Activated naive CD8-positive, alpha-beta T cell treated with anti-CD3 and anti-CD28 coated beads, Interleukin-2, amount 10 ng/mL, durations not matched to agents 7 days and 5 days (primary cell): ENCODE measurements around the gene SLIT3. TPM values are rescaled to one million over a fixed set of nuclear protein-coding genes. Genes with fewer than 3 reads are reported as not detected.

Experiments
- ATAC-seq: fragments of 150-1000 bp; cut with Tn5 transposase; one replicate; pipeline ENCODE4 v1.10.0; 2021; ENCODE audit warnings: low read depth, moderate library complexity
- POLR2A ChIA-PET: fragments of 350-600 bp; sonication (Branson Sonifier 250); formaldehyde crosslinking; loops from one replicate; lab custom pipeline; 2021; ENCODE audit warnings: antibody characterized with exemption; lab: Charles Lee
- DNase-seq: peaks from one replicate; pipeline ENCODE4 v3.0.0; 2021
- H3K27ac Mint-ChIP-seq: one replicate; pipeline ENCODE4 v1.8.0; 2022; ENCODE audit warnings: mild to moderate bottlenecking, mixed read lengths
- H3K27me3 Mint-ChIP-seq: one replicate; pipeline ENCODE4 v1.8.0; 2022; ENCODE audit warnings: mild to moderate bottlenecking, moderate library complexity, mixed read lengths
- H3K36me3 Mint-ChIP-seq: one replicate; pipeline ENCODE4 v1.8.0; 2021; ENCODE audit warnings: mild to moderate bottlenecking, mixed read lengths
- H3K4me1 Mint-ChIP-seq: one replicate; pipeline ENCODE4 v1.8.0; 2021; ENCODE audit warnings: mixed read lengths
- H3K4me3 Mint-ChIP-seq: one replicate; pipeline ENCODE4 v1.8.0; 2022; ENCODE audit warnings: mild to moderate bottlenecking, moderate library complexity, mixed read lengths
- H3K9me3 Mint-ChIP-seq: one replicate; pipeline ENCODE4 v1.8.0; 2021; ENCODE audit warnings: mixed read lengths
- total RNA-seq, 2 experiments: library from RNA; stranded (reverse); gene quantifications; one replicate each; pipeline ENCODE4 v1.2.3, GENCODE V29; 2021

The SLIT3 gene
- total RNA-seq, 2 experiments from 2014 or later, result not detected

- Mint-ChIP-seq H3K36me3 (no peaks in the 10 kb centered on the region), H3K27me3 (peaks cover 53% of the 10 kb centered on the region), H3K27ac (no peak overlapping the region), H3K9me3 (no peaks in the 10 kb centered on the region), H3K4me1 (no peaks in the 10 kb centered on the region), H3K4me3 (no peak overlapping the region)
- ATAC-seq (no peak), DNase-seq (no peak)
- POLR2A ChIA-PET, result no interaction called here
Measured at GRCh38 chr5:168916852-168917251, 384.1 kb downstream of the SLIT3 start.

DNA sequence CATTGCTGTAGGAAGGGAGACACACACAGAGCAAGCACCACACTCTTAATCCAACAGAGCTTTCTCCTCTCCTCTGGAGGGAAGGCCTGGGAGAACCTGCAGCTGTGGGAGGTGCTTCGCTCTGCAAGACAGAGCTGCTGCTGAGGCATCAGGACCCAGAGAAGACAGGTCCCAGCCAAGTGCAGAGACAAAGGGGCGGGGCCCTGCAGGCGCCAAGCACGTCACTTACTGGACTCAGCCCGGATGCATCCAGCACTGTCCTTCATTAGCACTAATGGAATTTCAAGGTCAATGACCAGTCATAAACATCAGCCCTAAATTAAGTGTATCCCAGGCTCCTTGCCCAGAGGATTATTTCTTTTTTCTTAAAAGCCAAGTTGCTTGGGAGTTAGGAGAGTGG is 384.7 kb downstream of the SLIT3 start:
- Mint-ChIP-seq H3K27ac (no peak overlapping the region), H3K9me3 (no peaks in the 10 kb centered on the region), H3K27me3 (peaks cover 49% of the 10 kb centered on the region), H3K4me1 (no peaks in the 10 kb centered on the region), H3K36me3 (no peaks in the 10 kb centered on the region), H3K4me3 (no peak overlapping the region)
- no peak for DNase-seq
- POLR2A ChIA-PET, result no interaction called here
- no peak for ATAC-seq

DNA sequence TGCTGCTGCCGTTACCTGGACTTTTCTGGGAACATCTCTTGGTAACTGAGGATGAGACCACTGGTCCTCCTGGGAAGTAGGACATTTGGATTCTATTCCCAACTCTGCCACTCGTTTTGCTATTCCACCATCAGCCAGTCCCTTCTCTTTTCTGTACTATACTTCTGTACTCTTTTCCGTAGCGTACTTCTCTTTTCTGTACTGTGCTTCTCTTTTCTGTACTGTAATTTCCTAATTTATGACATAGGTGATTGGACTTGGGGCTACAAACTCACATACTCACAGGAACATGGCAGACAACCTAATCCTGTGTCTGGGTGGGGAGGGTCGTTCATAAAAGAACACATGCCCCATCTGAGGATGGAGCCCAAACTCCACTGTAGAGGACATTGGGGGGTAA is 386.4 kb downstream of the SLIT3 start:
- no peaks in the 10 kb centered on the region for H3K36me3 Mint-ChIP-seq
- no peak overlapping the region for H3K4me3 Mint-ChIP-seq
- H3K27me3 Mint-ChIP-seq, result peaks cover 32% of the 10 kb centered on the region
- H3K9me3 Mint-ChIP-seq, result no peaks in the 10 kb centered on the region
- H3K27ac Mint-ChIP-seq, result no peak overlapping the region
- DNase-seq (no peak), ATAC-seq (no peak)
- no peaks in the 10 kb centered on the region for H3K4me1 Mint-ChIP-seq
- POLR2A ChIA-PET, result no interaction called here

GRCh38 chr5:168910874-168911273 is 390.1 kb downstream of the SLIT3 start:
- POLR2A ChIA-PET, result no interaction called here
- H3K36me3 Mint-ChIP-seq, result no peaks in the 10 kb centered on the region
- DNase-seq (no peak), ATAC-seq (no peak)
- no peak overlapping the region for H3K27ac Mint-ChIP-seq
- peaks cover 19% of the 10 kb centered on the region for H3K27me3 Mint-ChIP-seq
- H3K4me3 Mint-ChIP-seq, result no peak overlapping the region
- no peaks in the 10 kb centered on the region for H3K9me3 Mint-ChIP-seq
- H3K4me1 Mint-ChIP-seq, result no peaks in the 10 kb centered on the region

DNA sequence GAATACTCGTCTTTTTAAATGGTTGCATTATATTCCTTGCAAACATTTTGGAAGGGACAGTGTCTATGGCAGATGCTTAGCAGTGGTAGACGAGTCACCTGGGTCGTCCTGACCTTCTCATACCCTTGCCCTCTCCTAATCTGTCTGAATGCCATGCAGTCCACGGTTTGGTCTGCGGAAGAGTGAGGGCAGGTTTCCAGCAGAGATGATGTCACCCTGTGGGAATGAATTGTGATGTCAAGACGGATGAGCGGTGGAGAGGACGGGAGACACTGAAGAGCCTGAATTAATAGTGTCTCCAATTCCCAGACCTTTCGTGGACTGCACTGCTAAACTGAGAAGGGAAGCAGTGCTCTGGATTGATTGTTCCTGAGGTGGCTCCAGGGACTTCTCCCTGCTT is 392.7 kb downstream of the SLIT3 start:
- H3K4me1 Mint-ChIP-seq, result no peaks in the 10 kb centered on the region
- POLR2A ChIA-PET, result no interaction called here
- no peaks in the 10 kb centered on the region for H3K9me3 Mint-ChIP-seq

DNA sequence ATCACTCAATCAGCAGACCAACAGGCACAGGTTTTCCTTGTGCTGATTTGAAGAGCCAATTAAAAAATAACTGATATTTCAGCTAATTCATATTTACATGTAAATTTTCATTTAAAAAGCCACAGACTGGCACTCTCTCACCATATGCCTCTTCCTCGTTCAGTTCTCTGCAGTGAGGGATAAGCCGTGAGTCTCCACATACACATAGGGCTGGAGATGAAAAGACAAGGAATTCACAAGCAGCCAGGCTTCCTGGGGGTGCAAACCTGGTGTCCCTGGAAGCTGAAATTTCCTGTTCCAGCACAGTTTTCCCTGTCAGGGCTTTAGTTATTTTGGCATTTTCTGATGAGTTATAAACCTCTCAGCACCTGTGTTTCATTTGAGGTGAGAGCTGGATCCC is 397.9 kb downstream of the SLIT3 start:
- DNase-seq (no peak), ATAC-seq (no peak)
- H3K27me3 Mint-ChIP-seq, result peaks cover 7% of the 10 kb centered on the region
- peaks cover 4% of the 10 kb centered on the region for H3K4me1 Mint-ChIP-seq
- POLR2A ChIA-PET, result no interaction called here
- no peaks in the 10 kb centered on the region for H3K9me3 Mint-ChIP-seq
- H3K27ac Mint-ChIP-seq, result no peak overlapping the region
- no peak overlapping the region for H3K4me3 Mint-ChIP-seq
- H3K36me3 Mint-ChIP-seq, result no peaks in the 10 kb centered on the region

More for the DNA sequence above, 392.7 kb downstream of the SLIT3 start:
- ATAC-seq (no peak), DNase-seq (no peak)
- Mint-ChIP-seq H3K27me3 (peaks cover 13% of the 10 kb centered on the region), H3K4me3 (no peak overlapping the region), H3K36me3 (no peaks in the 10 kb centered on the region), H3K27ac (no peak overlapping the region)

DNA sequence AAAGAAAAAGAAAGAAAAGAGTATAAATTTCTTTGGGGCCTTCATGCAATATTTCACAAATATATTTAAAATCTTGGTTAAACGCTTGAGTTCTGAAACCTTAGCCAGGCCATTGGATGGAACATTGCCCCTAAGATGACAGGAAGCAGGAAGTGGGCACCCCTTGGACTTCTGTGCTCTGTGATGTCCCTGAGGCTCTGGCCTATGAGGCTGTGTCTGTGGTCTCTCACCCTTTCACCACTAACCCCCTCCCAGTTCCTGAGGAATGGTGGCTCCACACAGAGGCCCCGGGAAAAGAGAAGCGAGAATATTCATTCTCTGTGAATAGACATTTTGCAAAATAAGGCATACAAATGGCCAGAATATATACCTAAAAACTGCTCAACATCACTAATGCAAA is 401.3 kb downstream of the SLIT3 start:
- H3K4me3 Mint-ChIP-seq, result no peak overlapping the region
- POLR2A ChIA-PET, result no interaction called here
- H3K27me3 Mint-ChIP-seq, result peaks cover 11% of the 10 kb centered on the region
- no peaks in the 10 kb centered on the region for H3K36me3 Mint-ChIP-seq
- DNase-seq (no peak), ATAC-seq (no peak)
- peaks cover 4% of the 10 kb centered on the region for H3K4me1 Mint-ChIP-seq
- H3K9me3 Mint-ChIP-seq, result no peaks in the 10 kb centered on the region
- no peak overlapping the region for H3K27ac Mint-ChIP-seq

GRCh38 chr5:168899264-168899663 is 401.7 kb downstream of the SLIT3 start:
- Mint-ChIP-seq H3K9me3 (no peaks in the 10 kb centered on the region), H3K27ac (no peak overlapping the region), H3K36me3 (no peaks in the 10 kb centered on the region), H3K27me3 (peaks cover 11% of the 10 kb centered on the region), H3K4me3 (no peak overlapping the region), H3K4me1 (peaks cover 4% of the 10 kb centered on the region)
- POLR2A ChIA-PET, result no interaction called here
- no peak for ATAC-seq
- DNase-seq, result no peak

DNA sequence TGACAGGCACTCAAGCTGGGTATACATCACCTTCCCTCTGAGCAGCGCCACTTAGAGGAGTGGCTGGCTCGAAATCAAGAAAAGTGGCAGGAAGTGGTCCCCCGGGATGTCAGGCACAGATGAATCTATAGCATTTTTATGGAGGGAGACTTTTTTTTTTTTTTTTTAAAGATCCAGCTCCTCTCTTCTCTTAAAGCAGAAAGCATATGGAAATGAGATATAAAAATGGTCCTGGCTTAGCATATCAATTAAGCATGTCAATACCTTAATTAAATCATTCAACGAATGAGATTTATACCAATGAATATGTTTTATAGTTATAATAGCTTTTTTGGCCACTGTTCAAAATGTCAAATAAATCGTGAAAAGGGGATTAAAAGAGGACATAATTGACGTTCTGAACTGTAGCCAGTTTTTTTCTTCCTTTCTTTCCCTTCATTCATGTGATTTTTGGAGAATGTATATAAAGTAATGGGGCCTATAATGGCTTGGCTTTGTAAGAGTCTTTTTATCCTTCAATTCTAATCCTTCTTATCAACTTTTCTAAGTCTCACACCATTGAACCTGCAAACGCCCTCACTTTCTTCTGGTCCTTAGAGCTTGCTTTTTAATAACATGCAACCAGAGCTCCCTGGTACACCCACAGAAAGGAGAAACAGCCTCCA is 402.6 kb downstream of the SLIT3 start:
- Mint-ChIP-seq H3K4me1 (peaks cover 4% of the 10 kb centered on the region), H3K36me3 (no peaks in the 10 kb centered on the region), H3K9me3 (no peaks in the 10 kb centered on the region), H3K27me3 (peaks cover 11% of the 10 kb centered on the region), H3K4me3 (no peak overlapping the region), H3K27ac (no peak overlapping the region)
- DNase-seq (no peak), ATAC-seq (no peak)
- POLR2A ChIA-PET, result no interaction called here

- Mint-ChIP-seq H3K4me3 (no peak overlapping the region), H3K27ac (no peak overlapping the region), H3K36me3 (no peaks in the 10 kb centered on the region), H3K4me1 (peaks cover 4% of the 10 kb centered on the region), H3K9me3 (no peaks in the 10 kb centered on the region), H3K27me3 (peaks cover 12% of the 10 kb centered on the region)
- ATAC-seq, result no peak
- no peak for DNase-seq
- POLR2A ChIA-PET, result no interaction called here
Measured at GRCh38 chr5:168897387-168898122, 403.4 kb downstream of the SLIT3 start.

DNA sequence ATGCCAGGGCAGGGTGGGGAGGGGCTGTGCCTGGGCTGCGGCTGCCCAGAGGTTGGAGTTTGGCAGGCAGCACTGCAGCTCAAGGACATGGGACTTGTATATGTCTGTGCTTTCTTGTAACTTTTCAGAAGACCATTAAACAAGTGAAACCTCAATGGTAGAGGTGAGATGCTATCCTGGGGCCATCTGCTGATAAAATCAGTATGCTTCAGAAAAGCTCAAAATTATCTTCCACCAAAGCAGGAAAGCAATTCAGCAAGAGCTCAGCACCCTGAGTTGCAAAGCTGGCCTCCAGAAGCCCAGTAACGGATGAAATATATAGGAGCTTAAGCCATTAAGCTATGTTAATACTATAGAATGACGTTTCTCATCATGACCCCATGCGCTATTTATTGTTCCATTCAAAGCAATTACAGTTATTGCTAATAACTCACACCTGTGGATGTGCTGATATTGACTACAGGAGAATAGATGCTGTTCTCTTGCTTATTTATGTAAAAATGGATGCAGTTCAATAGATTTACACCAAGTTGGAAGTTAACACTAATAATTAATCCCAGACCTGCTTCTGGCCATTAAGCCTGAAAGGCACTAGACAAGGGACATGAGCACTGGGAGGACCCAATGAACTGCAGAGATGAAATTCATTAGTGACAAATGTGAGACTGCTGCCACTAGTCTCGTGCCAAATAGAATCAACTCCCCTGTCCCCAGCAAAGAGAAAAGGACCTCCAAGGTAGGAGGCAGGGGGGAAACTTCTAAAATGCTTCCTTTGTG is 405.5 kb downstream of the SLIT3 start:
- POLR2A ChIA-PET, result no interaction called here
- Mint-ChIP-seq H3K9me3 (no peaks in the 10 kb centered on the region), H3K27me3 (peaks cover 8% of the 10 kb centered on the region), H3K4me1 (peaks cover 4% of the 10 kb centered on the region), H3K4me3 (no peak overlapping the region), H3K36me3 (no peaks in the 10 kb centered on the region), H3K27ac (no peak overlapping the region)
- ATAC-seq (no peak), DNase-seq (no peak)

GRCh38 chr5:168893283-168893682 is 407.7 kb downstream of the SLIT3 start:
- no peak overlapping the region for H3K27ac Mint-ChIP-seq
- H3K4me3 Mint-ChIP-seq, result no peak overlapping the region
- DNase-seq, result no peak
- H3K4me1 Mint-ChIP-seq, result no peaks in the 10 kb centered on the region
- POLR2A ChIA-PET, result no interaction called here
- no peaks in the 10 kb centered on the region for H3K36me3 Mint-ChIP-seq
- H3K9me3 Mint-ChIP-seq, result no peaks in the 10 kb centered on the region
- no peak for ATAC-seq
- H3K27me3 Mint-ChIP-seq, result peaks cover 10% of the 10 kb centered on the region

- no peak overlapping the region for H3K27ac Mint-ChIP-seq
- ATAC-seq (no peak), DNase-seq (no peak)
- POLR2A ChIA-PET, result no interaction called here
- no peaks in the 10 kb centered on the region for H3K4me1 Mint-ChIP-seq
- no peak overlapping the region for H3K4me3 Mint-ChIP-seq
- no peaks in the 10 kb centered on the region for H3K36me3 Mint-ChIP-seq
- peaks cover 12% of the 10 kb centered on the region for H3K27me3 Mint-ChIP-seq
- H3K9me3 Mint-ChIP-seq, result no peaks in the 10 kb centered on the region
Measured at GRCh38 chr5:168892618-168893186, 408.2 kb downstream of the SLIT3 start.
